MCF 10A (cell line): ENCODE measurements around the gene PTPRN2. TPM values are rescaled to one million over a fixed set of nuclear protein-coding genes. Genes with fewer than 3 reads are reported as not detected.

Experiments used
- BruUV-seq: library from RNA; stranded (reverse); fragments of 400-500 nt; replicated peaks from 2 replicates; lab custom pipeline; 2021; lab: Mats Ljungman, UMichigan
- CTCF ChIA-PET: fragments of 300-600 bp; sonication (Branson Sonifier 250); formaldehyde crosslinking; extraction: SDS; loops from one replicate; lab custom pipeline; 2021; ENCODE audit warnings: antibody characterized with exemption, inconsistent platforms; lab: Yijun Ruan, JAX
- POLR2A ChIA-PET: fragments of 300-600, 350-650 bp; sonication (Branson Sonifier 250); formaldehyde crosslinking; extraction: SDS; loops from one replicate; lab custom pipeline; 2020; ENCODE audit warnings: antibody characterized with exemption, inconsistent platforms; lab: Yijun Ruan, JAX
- DNase-seq: peaks from one replicate; pipeline ENCODE4 v3.0.0-alpha.2; 2018; ENCODE audit not compliant: unreplicated experiment
- H3K27ac Mint-ChIP-seq: one replicate; pipeline ENCODE4 v1.8.0; 2022; ENCODE audit warnings: mild to moderate bottlenecking, low read depth, mixed read lengths; ENCODE audit not compliant: unreplicated experiment
- H3K27me3 Mint-ChIP-seq: one replicate; pipeline ENCODE4 v1.8.0; 2022; ENCODE audit warnings: mixed read lengths; ENCODE audit not compliant: insufficient read depth, unreplicated experiment
- H3K36me3 Mint-ChIP-seq: one replicate; pipeline ENCODE4 v1.8.0; 2022; ENCODE audit warnings: mild to moderate bottlenecking, moderate library complexity, mixed read lengths; ENCODE audit not compliant: insufficient read depth, unreplicated experiment
- H3K4me1 Mint-ChIP-seq: one replicate; pipeline ENCODE4 v1.8.0; 2022; ENCODE audit warnings: mixed read lengths; ENCODE audit not compliant: insufficient read depth, unreplicated experiment
- H3K4me3 Mint-ChIP-seq: one replicate; pipeline ENCODE4 v1.8.0; 2022; ENCODE audit warnings: mild to moderate bottlenecking, moderate library complexity, mixed read lengths; ENCODE audit not compliant: unreplicated experiment
- H3K9me3 Mint-ChIP-seq: one replicate; pipeline ENCODE4 v1.8.0; 2022; ENCODE audit warnings: mixed read lengths; ENCODE audit not compliant: unreplicated experiment
- intact Hi-C: fragments of 100-400 bp; cut with micrococcal nuclease; formaldehyde crosslinking; loops from 2 replicates; pipeline ENCODE4 v1.14.1; 2022
- total RNA-seq: library from RNA; stranded (reverse); gene quantifications from 2 replicates; pipeline ENCODE4 v1.2.3, GENCODE V29; 2022
- TF ChIP-seq, protein P1 (sequence below): fragments of 200-600 bp; IDR thresholded peaks from one replicate; pipeline ENCODE4 v1.8.0; 2022; ENCODE audit warnings: antibody characterized with exemption, mild to moderate bottlenecking; ENCODE audit not compliant: unreplicated experiment

PTPRN2 gene
- total RNA-seq, 1 experiment from 2014 or later, result 4.5 TPM

DNA sequence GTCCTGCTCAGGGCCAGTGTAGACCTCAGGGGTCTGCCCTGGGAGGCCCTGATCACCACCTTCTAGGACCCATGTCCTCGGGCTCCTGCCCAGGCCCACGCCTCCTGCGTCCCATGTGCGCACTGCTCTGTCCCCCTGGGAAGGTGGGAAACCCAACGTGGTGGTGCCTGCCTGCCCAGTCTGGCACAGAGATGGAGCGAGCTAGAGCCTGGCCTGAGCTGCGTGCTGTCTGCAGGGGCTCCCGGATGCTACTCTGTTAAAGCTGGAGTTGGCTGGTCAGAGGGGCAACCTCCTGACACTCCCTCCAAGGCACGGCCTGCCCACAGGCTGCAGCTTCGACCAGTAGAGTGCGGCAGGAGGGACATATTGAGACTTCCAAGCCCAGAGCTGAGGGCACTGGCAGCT is 1079.1 kb downstream of the PTPRN2 start:
- peaks cover 47% of the 10 kb centered on the region for H3K27me3 Mint-ChIP-seq
- CTCF ChIA-PET, result no interaction called here

DNA sequence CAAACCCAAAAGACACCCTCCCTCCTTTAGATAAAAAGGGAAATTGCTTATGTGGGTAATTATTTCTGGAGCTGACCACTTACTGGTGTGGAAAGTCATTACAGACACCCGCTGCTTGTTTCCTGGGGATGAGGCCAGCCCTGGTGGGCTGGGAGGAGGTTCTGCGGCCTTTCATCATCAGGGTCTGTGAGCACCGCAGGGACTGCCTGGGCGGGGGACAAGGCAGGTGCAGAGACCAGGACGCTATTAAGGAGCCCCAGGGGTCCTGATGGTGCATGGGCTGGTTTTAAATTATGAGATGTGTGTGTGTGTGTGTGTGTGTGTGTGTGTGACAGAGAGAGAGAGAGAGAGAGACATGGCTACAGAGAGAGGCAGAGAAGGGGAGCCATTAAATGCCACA is 1079.6 kb downstream of the PTPRN2 start:
- Mint-ChIP-seq H3K4me1 (peaks cover 2% of the 10 kb centered on the region), H3K27ac (no peak overlapping the region), H3K9me3 (no peaks in the 10 kb centered on the region), H3K36me3 (no peaks in the 10 kb centered on the region), H3K27me3 (peaks cover 47% of the 10 kb centered on the region), H3K4me3 (no peak overlapping the region)
- CTCF ChIA-PET, result no interaction called here
- TF ChIP-seq, protein P1, sequence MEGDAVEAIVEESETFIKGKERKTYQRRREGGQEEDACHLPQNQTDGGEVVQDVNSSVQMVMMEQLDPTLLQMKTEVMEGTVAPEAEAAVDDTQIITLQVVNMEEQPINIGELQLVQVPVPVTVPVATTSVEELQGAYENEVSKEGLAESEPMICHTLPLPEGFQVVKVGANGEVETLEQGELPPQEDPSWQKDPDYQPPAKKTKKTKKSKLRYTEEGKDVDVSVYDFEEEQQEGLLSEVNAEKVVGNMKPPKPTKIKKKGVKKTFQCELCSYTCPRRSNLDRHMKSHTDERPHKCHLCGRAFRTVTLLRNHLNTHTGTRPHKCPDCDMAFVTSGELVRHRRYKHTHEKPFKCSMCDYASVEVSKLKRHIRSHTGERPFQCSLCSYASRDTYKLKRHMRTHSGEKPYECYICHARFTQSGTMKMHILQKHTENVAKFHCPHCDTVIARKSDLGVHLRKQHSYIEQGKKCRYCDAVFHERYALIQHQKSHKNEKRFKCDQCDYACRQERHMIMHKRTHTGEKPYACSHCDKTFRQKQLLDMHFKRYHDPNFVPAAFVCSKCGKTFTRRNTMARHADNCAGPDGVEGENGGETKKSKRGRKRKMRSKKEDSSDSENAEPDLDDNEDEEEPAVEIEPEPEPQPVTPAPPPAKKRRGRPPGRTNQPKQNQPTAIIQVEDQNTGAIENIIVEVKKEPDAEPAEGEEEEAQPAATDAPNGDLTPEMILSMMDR, result no peak
- no peak for DNase-seq
- intact Hi-C loops, result no loop called here
- BruUV-seq, result no TSS peak
- POLR2A ChIA-PET, result no interaction called here

More for the DNA sequence above, 1079.1 kb downstream of the PTPRN2 start:
- no peaks in the 10 kb centered on the region for H3K9me3 Mint-ChIP-seq
- TF ChIP-seq, protein P1, result no peak
- H3K27ac Mint-ChIP-seq, result no peak overlapping the region
- no peak for DNase-seq
- POLR2A ChIA-PET, result interaction anchor here (0.7 kb wide), 1 partner anchor 897 kb away, joined by 3 read pairs; no protein-coding TSS in a partner anchor
- H3K4me3 Mint-ChIP-seq, result no peak overlapping the region
- H3K4me1 Mint-ChIP-seq, result no peaks in the 10 kb centered on the region
- no TSS peak for BruUV-seq
- intact Hi-C loops, result no loop called here
- no peaks in the 10 kb centered on the region for H3K36me3 Mint-ChIP-seq

DNA sequence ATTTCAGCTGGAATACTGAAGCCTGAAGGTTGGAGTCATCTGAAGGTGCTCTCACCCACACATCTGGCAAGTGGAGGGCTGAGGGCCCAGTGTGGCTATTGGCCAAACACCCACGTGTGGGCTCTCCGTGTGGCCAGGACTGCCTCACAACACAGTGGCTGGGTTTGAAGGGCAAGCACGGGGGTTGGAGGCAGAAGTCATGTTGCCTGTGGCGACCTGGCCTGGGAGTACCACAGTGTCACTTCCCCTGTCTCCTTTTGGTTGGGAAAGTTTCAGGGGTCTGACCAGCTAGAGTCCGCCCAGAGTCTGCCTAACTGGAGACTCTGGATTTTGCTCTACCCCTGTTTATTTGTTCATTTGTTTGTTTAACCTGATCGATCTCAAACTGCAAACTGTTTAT is 1081.4 kb downstream of the PTPRN2 start:
- Mint-ChIP-seq H3K27me3 (peaks cover 55% of the 10 kb centered on the region), H3K36me3 (no peaks in the 10 kb centered on the region), H3K4me3 (no peak overlapping the region), H3K4me1 (peaks cover 6% of the 10 kb centered on the region), H3K27ac (no peak overlapping the region), H3K9me3 (no peaks in the 10 kb centered on the region)
- TF ChIP-seq, protein P1, result no peak
- POLR2A ChIA-PET, result interaction anchor here (0.7 kb wide), 1 partner anchor 122 kb away, joined by 3 read pairs; no protein-coding TSS in a partner anchor
- intact Hi-C loops, result no loop called here
- DNase-seq, result no peak
- CTCF ChIA-PET, result interaction anchor here (0.7 kb wide), 1 partner anchor 43 kb away, joined by 3 read pairs; no protein-coding TSS in a partner anchor
- BruUV-seq, result no TSS peak

DNA sequence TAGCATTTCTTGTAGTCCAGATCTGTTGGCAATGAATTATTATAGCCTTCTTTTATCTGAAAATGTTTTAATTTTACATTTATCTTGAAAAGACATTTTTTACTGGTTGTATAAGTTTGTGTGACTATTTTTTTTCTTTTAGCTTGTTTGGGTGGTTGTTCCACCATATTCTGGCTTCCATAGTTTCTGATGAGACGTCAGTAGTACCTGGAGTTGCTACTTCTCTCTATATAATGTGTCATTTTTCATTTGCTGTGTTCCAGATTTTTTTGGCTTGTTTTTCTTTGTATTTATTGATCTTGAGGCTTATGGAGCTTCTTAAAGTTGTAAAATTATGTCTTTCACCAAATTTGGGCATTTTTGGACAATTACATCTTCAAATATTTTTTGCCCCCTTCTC is 1082.0 kb downstream of the PTPRN2 start:
- H3K27me3 Mint-ChIP-seq, result peaks cover 55% of the 10 kb centered on the region
- ChIA-PET POLR2A (interaction anchor here (0.7 kb wide), 1 partner anchor 123 kb away, joined by 3 read pairs; no protein-coding TSS in a partner anchor), CTCF (no interaction called here)
- no peaks in the 10 kb centered on the region for H3K9me3 Mint-ChIP-seq
- BruUV-seq, result no TSS peak
- H3K36me3 Mint-ChIP-seq, result no peaks in the 10 kb centered on the region
- no peak for DNase-seq
- intact Hi-C loops, result no loop called here
- H3K27ac Mint-ChIP-seq, result no peak overlapping the region
- H3K4me3 Mint-ChIP-seq, result no peak overlapping the region
- peaks cover 6% of the 10 kb centered on the region for H3K4me1 Mint-ChIP-seq
- TF ChIP-seq, protein P1, result no peak
